SK-N-MC (cell line): ENCODE data around the gene CASZ1.

ENCODE experiments used
- DNase-seq: peaks from one replicate; pipeline ENCODE4 v3.0.0-alpha.2; 2011; ENCODE audit warnings: low read depth, low spot score
- H3K27ac ChIP-seq: fragments of 200-600 bp; sonication (generic); 2 replicates; pipeline ENCODE4 v1.5.1; 2016; ENCODE audit warnings: mixed run types
- H3K36me3 ChIP-seq: fragments of 200-600 bp; sonication (generic); 2 replicates; pipeline ENCODE4 v1.6.1; 2017; ENCODE audit warnings: antibody characterized with exemption, low read length, mixed read lengths; ENCODE audit not compliant: insufficient read depth
- H3K4me3 ChIP-seq: fragments of 200-600 bp; sonication (generic); 2 replicates; pipeline ENCODE4 v1.5.1; 2016
- H3K9ac ChIP-seq: fragments of 200-600 bp; sonication (generic); 2 replicates; pipeline ENCODE4 v1.8.0; 2017; ENCODE audit warnings: mixed run types, mixed read lengths; ENCODE audit not compliant: insufficient read length
- H3K9me3 ChIP-seq: fragments of 200-600 bp; sonication (generic); 2 replicates; pipeline ENCODE4 v1.6.1; 2017; ENCODE audit warnings: low read depth, mild to moderate bottlenecking, antibody characterized with exemption, low read length, moderate library complexity, mixed read lengths
- EZH2 ChIP-seq: fragments of 200-600 bp; sonication (generic); IDR thresholded peaks from one replicate; pipeline ENCODE4 v1.6.1; 2017; ENCODE audit warnings: antibody characterized with exemption
- FOXP2 ChIP-seq: optimal IDR thresholded peaks from 2 replicates; pipeline ENCODE3; 2011; ENCODE audit warnings: mild to moderate bottlenecking, moderate library complexity; ENCODE audit not compliant: insufficient read depth; ENCODE audit errors: extremely low read length, control extremely low read depth
- POLR2AphosphoS5 ChIP-seq: IDR thresholded peaks from 2 replicates; pipeline ENCODE4 v1.6.1; 2012; ENCODE audit warnings: mild to moderate bottlenecking, low read depth, low read length, borderline replicate concordance

The CASZ1 gene

GRCh38 chr1:10612436-10613160 is 183.8 kb downstream of the CASZ1 start:
- Histone ChIP-seq H3K4me3 (no peak overlapping the region), H3K9me3 (no peaks in the 10 kb centered on the region), H3K9ac (no peak overlapping the region), H3K27ac (no peak overlapping the region), H3K36me3 (no peaks in the 10 kb centered on the region)
- DNase-seq: no peak
- TF ChIP-seq POLR2AphosphoS5 (no peak), EZH2 (no peak), FOXP2 (no peak)

- Histone ChIP-seq H3K4me3 (no peak overlapping the region), H3K27ac (no peak overlapping the region), H3K36me3 (no peaks in the 10 kb centered on the region), H3K9ac (no peak overlapping the region), H3K9me3 (no peaks in the 10 kb centered on the region)
- TF ChIP-seq EZH2 (no peak), POLR2AphosphoS5 (no peak), FOXP2 (no peak)
- no peak for DNase-seq
These were observed 185.4 kb downstream of the CASZ1 start for GRCh38 chr1:10610901-10611600.

GRCh38 chr1:10608690-10609089 is 187.8 kb downstream of the CASZ1 start:
- Histone ChIP-seq H3K36me3 (no peaks in the 10 kb centered on the region), H3K4me3 (no peak overlapping the region), H3K9ac (no peak overlapping the region), H3K9me3 (no peaks in the 10 kb centered on the region), H3K27ac (no peak overlapping the region)
- TF ChIP-seq FOXP2 (no peak), EZH2 (no peak), POLR2AphosphoS5 (no peak)
- no peak for DNase-seq

GRCh38 chr1:10607228-10607627 is 189.2 kb downstream of the CASZ1 start:
- H3K9ac ChIP-seq: no peak overlapping the region
- no peak for DNase-seq
- no peak overlapping the region for H3K4me3 ChIP-seq
- H3K9me3 ChIP-seq: no peaks in the 10 kb centered on the region
- H3K36me3 ChIP-seq: no peaks in the 10 kb centered on the region
- TF ChIP-seq POLR2AphosphoS5: no peak
- TF ChIP-seq EZH2: no peak
- TF ChIP-seq FOXP2: no peak
- H3K27ac ChIP-seq: peak overlapping the region; percentile 35

- no peak for TF ChIP-seq POLR2AphosphoS5
- TF ChIP-seq FOXP2: no peak
- no peak for TF ChIP-seq EZH2
- Histone ChIP-seq H3K9me3 (no peaks in the 10 kb centered on the region), H3K36me3 (no peaks in the 10 kb centered on the region), H3K4me3 (no peak overlapping the region), H3K9ac (no peak overlapping the region), H3K27ac (0 out of 2 replicates have a peak overlapping the region, but pooled peaks have one; percentile 42)
- no peak for DNase-seq
These were observed 190.4 kb downstream of the CASZ1 start for GRCh38 chr1:10606064-10606463.

- TF ChIP-seq POLR2AphosphoS5 (no peak), FOXP2 (no peak), EZH2 (no peak)
- Histone ChIP-seq H3K4me3 (no peak overlapping the region), H3K36me3 (no peaks in the 10 kb centered on the region), H3K9ac (no peak overlapping the region), H3K9me3 (no peaks in the 10 kb centered on the region), H3K27ac (no peak overlapping the region)
- no peak for DNase-seq
These were observed 191.5 kb downstream of the CASZ1 start for GRCh38 chr1:10604966-10605365.

- Histone ChIP-seq H3K27ac (no peak overlapping the region), H3K4me3 (no peak overlapping the region), H3K9ac (no peak overlapping the region), H3K36me3 (no peaks in the 10 kb centered on the region; the same call in 1 of the 2 replicates), H3K9me3 (no peaks in the 10 kb centered on the region)
- no peak for DNase-seq
- TF ChIP-seq POLR2AphosphoS5 (no peak), FOXP2 (no peak), EZH2 (no peak)
These were observed 193.5 kb downstream of the CASZ1 start for GRCh38 chr1:10602936-10603335.

GRCh38 chr1:10601342-10602070 is 194.9 kb downstream of the CASZ1 start:
- no peaks in the 10 kb centered on the region for H3K9me3 ChIP-seq
- H3K27ac ChIP-seq: no peak overlapping the region
- peak overlapping the region; percentile 23 for H3K9ac ChIP-seq
- DNase-seq: no peak
- no peaks in the 10 kb centered on the region; the same call in 1 of the 2 replicates for H3K36me3 ChIP-seq
- TF ChIP-seq POLR2AphosphoS5 (no peak), FOXP2 (no peak), EZH2 (no peak)
- no peak overlapping the region for H3K4me3 ChIP-seq
